Measurements from ENCODE around the gene CPNE2. TPM values are rescaled to one million over a fixed set of nuclear protein-coding genes. Genes with fewer than 3 reads are reported as not detected.

CPNE2 gene
- total and polyA plus RNA-seq, 4 donors: 38.1 to 76.3 (median 52.2) TPM

DNA sequence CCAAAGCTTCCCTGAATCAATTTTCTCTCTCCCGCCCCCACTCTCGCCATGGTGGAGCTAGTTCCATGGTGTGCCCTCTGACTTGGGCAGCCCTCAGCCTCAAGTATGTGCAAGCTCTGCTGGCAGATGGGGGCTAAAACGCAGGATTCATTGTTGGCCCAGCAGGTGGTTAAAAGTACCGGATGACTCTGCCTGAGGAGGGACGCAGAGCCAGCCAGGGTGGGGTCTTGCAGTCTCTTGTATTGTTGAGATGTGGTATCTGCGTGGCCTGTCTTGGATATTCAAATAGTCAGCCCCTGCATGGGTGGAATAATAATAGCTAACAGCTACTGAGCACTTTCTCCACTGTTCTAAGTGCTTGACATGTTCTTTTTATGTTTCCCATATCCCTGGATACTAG is 36.7 kb upstream of the CPNE2 start:
- TF ChIP-seq CTCF (IDR thresholded peaks at IDR 0.05; ENCODE audit: control extremely low read depth, extremely low read depth): no peak
- peaks cover 0 to 4% (median 0%) of the 10 kb centered on the region in 3 donors for H3K27me3 ChIP-seq (ENCODE audit: control insufficient read depth in 3 of 3, insufficient read depth in 3 of 3, low read length in 2 of 3)
- peaks cover 0 to 43% (median 0%) of the 10 kb centered on the region in 4 donors for H3K36me3 ChIP-seq (ENCODE audit: control insufficient read depth in 4 of 4, insufficient read depth in 4 of 4, low read length in 4 of 4)
- no peak overlapping the region for H3K4me3 ChIP-seq
- no peak overlapping the region for H3K9ac ChIP-seq (ENCODE audit: insufficient read depth in 1 of 2, low read length in 2 of 2)
- H3K27ac ChIP-seq (ENCODE audit: low read depth in 1 of 2, low read length in 1 of 2): no peak overlapping the region
- DNase-seq: no peak
- ATAC-seq (ENCODE audit: insufficient read depth, low FRiP score): no peak
- H3K4me1 ChIP-seq (ENCODE audit: control insufficient read depth in 5 of 5, insufficient read depth in 5 of 5, low read length in 5 of 5): peaks cover 0 to 4% (median 0%) of the 10 kb centered on the region in 5 donors
- H3K9me3 ChIP-seq (ENCODE audit: control insufficient read depth in 4 of 4, insufficient read depth in 3 of 4, low read length in 3 of 4): no peaks in the 10 kb centered on the region
- 91 to 92% methylated on average over 6 of the region's 6 CpGs for WGBS, 2 donors

GRCh38 chr16:57058291-57058861 is 34.0 kb upstream of the CPNE2 start:
- WGBS, 2 donors: 83% methylated on average over 9 of the region's 9 CpGs
- no peak overlapping the region for H3K9ac ChIP-seq (ENCODE audit: insufficient read depth in 1 of 2, low read length in 2 of 2)
- peaks cover 0 to 4% (median 0%) of the 10 kb centered on the region in 3 donors for H3K27me3 ChIP-seq (ENCODE audit: control insufficient read depth in 3 of 3, insufficient read depth in 3 of 3, low read length in 2 of 3)
- H3K36me3 ChIP-seq (ENCODE audit: control insufficient read depth in 4 of 4, insufficient read depth in 4 of 4, low read length in 4 of 4): peaks cover 0 to 35% (median 0%) of the 10 kb centered on the region in 4 donors
- peaks cover 0 to 13% (median 3%) of the 10 kb centered on the region in 5 donors for H3K4me1 ChIP-seq (ENCODE audit: control insufficient read depth in 5 of 5, insufficient read depth in 5 of 5, low read length in 5 of 5)
- no peak for DNase-seq
- no peak for TF ChIP-seq CTCF (IDR thresholded peaks at IDR 0.05; ENCODE audit: control extremely low read depth, extremely low read depth)
- H3K27ac ChIP-seq (ENCODE audit: low read depth in 1 of 2, low read length in 1 of 2): no peak overlapping the region
- no peak overlapping the region for H3K4me3 ChIP-seq
- ATAC-seq (ENCODE audit: insufficient read depth, low FRiP score): no peak
- no peaks in the 10 kb centered on the region for H3K9me3 ChIP-seq (ENCODE audit: control insufficient read depth in 4 of 4, insufficient read depth in 3 of 4, low read length in 3 of 4)

- no peak for ATAC-seq (ENCODE audit: insufficient read depth, low FRiP score)
These were observed 31.9 kb upstream of the CPNE2 start for GRCh38 chr16:57060323-57061083.

More at GRCh38 chr16:57060323-57061083, 31.9 kb upstream of the CPNE2 start:
- H3K36me3 ChIP-seq (ENCODE audit: control insufficient read depth in 4 of 4, insufficient read depth in 4 of 4, low read length in 4 of 4): peaks cover 0 to 18% (median 1%) of the 10 kb centered on the region in 4 donors
- H3K27ac ChIP-seq (ENCODE audit: low read depth in 1 of 2, low read length in 1 of 2): peak overlapping the region; percentile 5 to 87
- no peak overlapping the region for H3K9ac ChIP-seq (ENCODE audit: insufficient read depth in 1 of 2, low read length in 2 of 2)
- TF ChIP-seq CTCF (IDR thresholded peaks at IDR 0.05; ENCODE audit: control extremely low read depth, extremely low read depth): no peak
- no peaks in the 10 kb centered on the region for H3K27me3 ChIP-seq (ENCODE audit: control insufficient read depth in 3 of 3, insufficient read depth in 3 of 3, low read length in 2 of 3)
- H3K4me1 ChIP-seq (ENCODE audit: control insufficient read depth in 5 of 5, insufficient read depth in 5 of 5, low read length in 5 of 5): peaks cover 0 to 13% (median 3%) of the 10 kb centered on the region in 5 donors
- WGBS, 2 donors: 82 to 89% methylated on average over 9 of the region's 9 CpGs
- H3K9me3 ChIP-seq (ENCODE audit: control insufficient read depth in 4 of 4, insufficient read depth in 3 of 4, low read length in 3 of 4): no peaks in the 10 kb centered on the region
- no peak for DNase-seq
- H3K4me3 ChIP-seq: no peak overlapping the region
